ENCODE data around the gene TAS2R42. TPM values are rescaled to one million over a fixed set of nuclear protein-coding genes. Genes with fewer than 3 reads are reported as not detected.

The TAS2R42 gene
- total RNA-seq, 1 donor from 2014 or later, result not detected

- no peak for DNase-seq (ENCODE audit: low read depth)
Observed at GRCh38 chr12:11147420-11147819, 39.3 kb downstream of the TAS2R42 start.

- no peak for DNase-seq (ENCODE audit: low read depth)
Observed at GRCh38 chr12:11144297-11144696, 42.4 kb downstream of the TAS2R42 start.

DNA sequence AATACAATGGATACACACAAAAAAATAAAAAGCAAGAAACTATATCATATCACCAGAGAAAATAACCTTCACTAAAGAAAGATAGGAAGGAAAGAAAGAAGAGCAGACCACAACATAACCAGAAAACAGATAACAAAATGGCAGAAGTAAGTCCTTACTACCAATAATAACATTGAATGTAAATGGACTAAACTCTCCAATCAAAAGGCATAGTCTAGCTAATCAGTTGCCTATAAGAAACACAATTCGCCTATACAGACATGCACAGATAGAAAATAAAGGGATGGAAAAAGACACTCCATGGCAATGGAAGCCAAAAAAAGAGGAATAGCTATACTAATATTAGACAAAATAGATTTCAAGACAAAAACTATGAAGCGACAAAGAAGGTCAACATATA is 43.4 kb downstream of the TAS2R42 start:
- DNase-seq (ENCODE audit: low read depth), result no peak

GRCh38 chr12:11136075-11136474 is 50.7 kb downstream of the TAS2R42 start:
- no peak for DNase-seq (ENCODE audit: low read depth)

Other genes starting within 250 kb of the TAS2R42 start
- gene TAS2R14, start 247.7 kb downstream of the TAS2R42 start, total RNA-seq, result 0.99 and 2.5 TPM in 2 replicates
- 0.62 and 1.5 TPM in 2 replicates for gene TAS2R50, start 200.0 kb downstream of the TAS2R42 start, total RNA-seq
- gene TAS2R20, start 188.6 kb downstream of the TAS2R42 start, total RNA-seq, result 0.68 and 2.1 TPM in 2 replicates
- 1.7 and 2.0 TPM in 2 replicates for gene TAS2R19, start 164.3 kb downstream of the TAS2R42 start, total RNA-seq
- 0.99 and 2.2 TPM in 2 replicates for gene TAS2R31, start 155.5 kb downstream of the TAS2R42 start, total RNA-seq
- 0.62 TPM in 1 of 2 replicates, not detected in the other for gene TAS2R46, start 124.6 kb downstream of the TAS2R42 start, total RNA-seq
- gene TAS2R43, start 94.6 kb downstream of the TAS2R42 start, total RNA-seq, result 0.48 TPM in 1 of 2 replicates, not detected in the other
- gene TAS2R30, start 52.3 kb downstream of the TAS2R42 start, total RNA-seq, result 1.1 and 1.5 TPM in 2 replicates
- 9.1 and 10.4 TPM in 2 replicates for gene SMIM10L1, start 15.7 kb downstream of the TAS2R42 start, total RNA-seq
- gene PRB3, start 82.8 kb upstream of the TAS2R42 start, total RNA-seq, result not detected in 2 replicates
- not detected in 2 replicates for gene PRB4, start 123.5 kb upstream of the TAS2R42 start, total RNA-seq
- gene PRB2, start 208.6 kb upstream of the TAS2R42 start, total RNA-seq, result not detected in 2 replicates